H1 (cell line): ENCODE measurements around the gene PHTF2. TPM values are rescaled to one million over a fixed set of nuclear protein-coding genes. Genes with fewer than 3 reads are reported as not detected.

Experiments used
- CTCF ChIA-PET: fragments of 300-600 bp; sonication (Branson Sonifier 250); formaldehyde crosslinking; loops from one replicate; lab custom pipeline; 2021; ENCODE audit not compliant: partially characterized antibody; lab: Charles Lee
- POLR2A ChIA-PET: fragments of 300-600 bp; sonication (Branson Sonifier 250); formaldehyde crosslinking; loops from one replicate; lab custom pipeline; 2021; ENCODE audit warnings: inconsistent platforms; ENCODE audit not compliant: partially characterized antibody; lab: Charles Lee
- DNase-seq, 2 experiments: peaks; one replicate each; pipeline versions ENCODE4 v3.0.0 to v3.0.0-alpha.2; 2010 to 2022; ENCODE audit warnings: low spot score in 2 of 2, low read depth in 1 of 2, mixed read lengths in 1 of 2
- FAIRE-seq: peaks from 2 replicates; lab custom pipeline; 2011; peaks lifted over from hg19 to GRCh38; lab: Jason Lieb, UNC
- H2AFZ ChIP-seq: 2 replicates; pipeline ENCODE4 v1.8.1; 2012; ENCODE audit warnings: low read length, inconsistent platforms
- H2AK5ac ChIP-seq: 2 replicates; pipeline ENCODE4 v1.6.1; 2013; ENCODE audit warnings: low read depth, low read length
- H2BK120ac ChIP-seq: replicated peaks from 2 replicates; pipeline ENCODE3; 2013; ENCODE audit warnings: low read depth, low read length, inconsistent platforms
- H2BK12ac ChIP-seq: 2 replicates; pipeline ENCODE4 v1.6.1; 2013; ENCODE audit warnings: low read depth, low read length
- H2BK15ac ChIP-seq: 2 replicates; pipeline ENCODE4 v1.6.1; 2013; ENCODE audit warnings: low read length
- H2BK20ac ChIP-seq: 2 replicates; pipeline ENCODE4 v1.6.1; 2013; ENCODE audit warnings: low read length
- H2BK5ac ChIP-seq: 2 replicates; pipeline ENCODE4 v1.6.1; 2013; ENCODE audit warnings: low read depth, low read length
- H3K14ac ChIP-seq: 2 replicates; pipeline ENCODE4 v1.6.1; 2013; ENCODE audit warnings: inconsistent platforms; ENCODE audit not compliant: insufficient read length
- H3K18ac ChIP-seq: 2 replicates; pipeline ENCODE4 v1.6.1; 2013; ENCODE audit warnings: low read length; ENCODE audit errors: extremely low read depth
- H3K23ac ChIP-seq: 2 replicates; pipeline ENCODE4 v1.6.1; 2013; ENCODE audit warnings: inconsistent platforms; ENCODE audit not compliant: insufficient read length
- H3K23me2 ChIP-seq: 2 replicates; pipeline ENCODE4 v1.6.1; 2013; ENCODE audit warnings: low read depth, low read length
- H3K27ac ChIP-seq: 2 replicates; pipeline ENCODE4 v1.6.1; 2011; ENCODE audit warnings: low read depth, low read length, inconsistent platforms
- H3K27me3 ChIP-seq, 4 experiments: replicated peaks in 1 of 4; 1 replicate in 1 of 4; 2 replicates in 3 of 4; pipeline versions ENCODE4 v1.6.1 to v1.8.1; 2011 to 2013; ENCODE audit warnings: low read length in 3 of 4, mild to moderate bottlenecking in 3 of 4, inconsistent platforms in 2 of 4, mixed read lengths in 2 of 4, moderate library complexity in 1 of 4; ENCODE audit not compliant: control insufficient read depth in 3 of 4, insufficient read depth in 3 of 4; ENCODE audit errors: extremely low read depth in 1 of 4
- H3K36me3 ChIP-seq, 4 experiments: 2 replicates each; pipeline versions ENCODE4 v1.6.1 to v1.8.1; 2011 to 2013; ENCODE audit warnings: mild to moderate bottlenecking in 4 of 4, low read length in 3 of 4, moderate library complexity in 2 of 4, control low read depth in 1 of 4, inconsistent platforms in 1 of 4; ENCODE audit not compliant: insufficient read depth in 4 of 4, control insufficient read depth in 2 of 4
- H3K4ac ChIP-seq: replicated peaks from 2 replicates; pipeline ENCODE3; 2013; ENCODE audit warnings: low read length, low read depth, mixed read lengths, inconsistent platforms; ENCODE audit not compliant: insufficient read length
- H3K4me1 ChIP-seq, 4 experiments: replicated peaks in 1 of 4; 1 replicate in 1 of 4; 2 replicates in 3 of 4; pipeline versions ENCODE4 v1.6.1 to v1.8.1; 2011 to 2013; ENCODE audit warnings: low read length in 3 of 4, inconsistent platforms in 2 of 4, mixed read lengths in 1 of 4; ENCODE audit not compliant: insufficient read depth in 4 of 4, control insufficient read depth in 3 of 4
- H3K4me2 ChIP-seq, 2 experiments: 2 replicates each; pipeline versions ENCODE4 v1.6.1 to v1.8.1; 2011 to 2013; ENCODE audit warnings: low read depth in 2 of 2, low read length in 2 of 2, control low read depth in 1 of 2, inconsistent platforms in 1 of 2, mild to moderate bottlenecking in 1 of 2; ENCODE audit not compliant: insufficient read depth in 1 of 2
- H3K4me3 ChIP-seq, 4 experiments: fragments of 200-600, 300-600 bp in 1 of 4; sonication (generic), shearing (Covaris generic), sonication (Bioruptor Twin) in 1 of 4; 2 replicates each; pipeline versions ENCODE4 v1.5.1 to v1.8.1; 2011 to 2016; ENCODE audit warnings: low read length in 4 of 4, low read depth in 3 of 4, control low read depth in 2 of 4, inconsistent platforms in 2 of 4, mild to moderate bottlenecking in 2 of 4, mixed read lengths in 1 of 4, moderate library complexity in 1 of 4; ENCODE audit not compliant: insufficient read depth in 2 of 4; ENCODE audit errors: extremely low read depth in 1 of 4
- H3K56ac ChIP-seq: replicated peaks from 2 replicates; pipeline ENCODE3; 2013; ENCODE audit warnings: low read depth, mild to moderate bottlenecking, mixed read lengths, low read length, inconsistent platforms; ENCODE audit not compliant: insufficient read length
- H3K79me1 ChIP-seq: 2 replicates; pipeline ENCODE4 v1.6.1; 2013; ENCODE audit warnings: low read depth, low read length, control low read depth
- H3K79me2 ChIP-seq, 2 experiments: 2 replicates each; pipeline versions ENCODE4 v1.6.1 to v1.8.1; 2012 to 2013; ENCODE audit warnings: low read length in 2 of 2, mild to moderate bottlenecking in 2 of 2, inconsistent platforms in 1 of 2; ENCODE audit not compliant: insufficient read depth in 2 of 2, control insufficient read depth in 1 of 2
- H3K9ac ChIP-seq, 4 experiments: replicated peaks in 1 of 4; 1 replicate in 1 of 4; 2 replicates in 3 of 4; pipeline versions ENCODE4 v1.6.1 to v1.8.1; 2011 to 2013; ENCODE audit warnings: low read depth in 3 of 4, low read length in 3 of 4, control low read depth in 2 of 4, mild to moderate bottlenecking in 2 of 4, moderate library complexity in 2 of 4, inconsistent platforms in 1 of 4; ENCODE audit errors: extremely low read depth in 1 of 4
- H3K9me3 ChIP-seq, 2 experiments: 2 replicates each; pipeline versions ENCODE4 v1.6.1 to v1.8.1; 2012 to 2013; ENCODE audit warnings: mild to moderate bottlenecking in 2 of 2, moderate library complexity in 2 of 2, control low read depth in 1 of 2, inconsistent platforms in 1 of 2, low read depth in 1 of 2, low read length in 1 of 2, mixed read lengths in 1 of 2; ENCODE audit not compliant: insufficient read depth in 2 of 2
- H4K20me1 ChIP-seq, 2 experiments: replicated peaks in 1 of 2; 2 replicates each; pipeline versions ENCODE3 to v1.8.1; 2011 to 2013; ENCODE audit warnings: inconsistent platforms in 2 of 2, low read length in 2 of 2, mild to moderate bottlenecking in 1 of 2; ENCODE audit not compliant: insufficient read depth in 2 of 2, control insufficient read depth in 1 of 2
- H4K5ac ChIP-seq: 2 replicates; pipeline ENCODE4 v1.6.1; 2013; ENCODE audit warnings: low read length, low read depth, mixed read lengths, inconsistent platforms; ENCODE audit not compliant: insufficient read length
- H4K8ac ChIP-seq: 2 replicates; pipeline ENCODE4 v1.8.0; 2013; ENCODE audit warnings: mild to moderate bottlenecking, moderate library complexity, low read length, inconsistent platforms; ENCODE audit not compliant: insufficient read depth; ENCODE audit errors: extremely low read depth
- H4K91ac ChIP-seq: replicated peaks from 2 replicates; pipeline ENCODE3; 2013; ENCODE audit warnings: low read length, mixed read lengths, inconsistent platforms; ENCODE audit not compliant: insufficient read length
- BACH1 ChIP-seq: IDR thresholded peaks from 2 replicates; pipeline ENCODE4 v1.6.1; 2012; ENCODE audit warnings: low read length, improper control_type of control experiment
- BCL11A ChIP-seq, 2 experiments: IDR thresholded peaks; one replicate each; pipeline ENCODE4 v1.6.1; 2011; ENCODE audit warnings: low read depth in 2 of 2, low read length in 2 of 2, mild to moderate bottlenecking in 2 of 2
- RAD21 ChIP-seq, 2 experiments: IDR thresholded peaks in 1 of 2; conservative IDR thresholded peaks in 1 of 2; 2 replicates each; pipeline ENCODE4 v1.6.1; 2011; ENCODE audit warnings: low read depth in 2 of 2, low read length in 2 of 2, improper control_type of control experiment in 1 of 2, inconsistent platforms in 1 of 2, mild to moderate bottlenecking in 1 of 2, moderate library complexity in 1 of 2
- SAP30 ChIP-seq: fragments of 300-600 bp; sonication (generic); IDR thresholded peaks from 2 replicates; pipeline ENCODE4 v1.7.1; 2012; ENCODE audit warnings: low read length, moderate library complexity, mild to moderate bottlenecking, inconsistent platforms; ENCODE audit not compliant: insufficient read depth, insufficient replicate concordance
- polyA plus RNA-seq, 7 experiments: library from polyadenylated mRNA; depleted of rRNA in 3 of 7; stranded (reverse) in 5 of 7; unstranded in 2 of 7; fragments of >200 nt in 5 of 7; fragments of 200-250 nt in 2 of 7; gene quantifications; 1 replicate in 5 of 7; 2 replicates in 1 of 7; 4 replicates in 1 of 7; pipeline versions ENCODE4 v1.2.1 to v1.2.3, GENCODE V29; 2011 to 2013; ENCODE audit warnings: missing spikeins in 2 of 7, mixed read lengths in 2 of 7
- total RNA-seq: library from RNA; stranded (reverse); fragmentation: NEBNext Ultra II Directional; extraction: Animal tissue kit (Norgen Biotek cat#: 25700); gene quantifications from 2 replicates; pipeline ENCODE4 v1.2.1, GENCODE V29; 2021
- TF ChIP-seq, protein P1 (sequence below), 3 experiments: IDR thresholded peaks; 1 replicate in 2 of 3; 2 replicates in 1 of 3; pipeline versions ENCODE4 v1.5.1 to v1.6.1; 2011; ENCODE audit warnings: low read length in 3 of 3, mild to moderate bottlenecking in 3 of 3, inconsistent platforms in 2 of 3, low read depth in 1 of 3, moderate library complexity in 1 of 3; ENCODE audit not compliant: insufficient read depth in 1 of 3; ENCODE audit errors: control extremely low read depth in 1 of 3

PHTF2 gene
- total and polyA plus RNA-seq, 2 of the 8 experiments (the other 6 are each of a cell fraction or from before 2014, with no cell fraction given), result 9.0 to 25.4 TPM

DNA sequence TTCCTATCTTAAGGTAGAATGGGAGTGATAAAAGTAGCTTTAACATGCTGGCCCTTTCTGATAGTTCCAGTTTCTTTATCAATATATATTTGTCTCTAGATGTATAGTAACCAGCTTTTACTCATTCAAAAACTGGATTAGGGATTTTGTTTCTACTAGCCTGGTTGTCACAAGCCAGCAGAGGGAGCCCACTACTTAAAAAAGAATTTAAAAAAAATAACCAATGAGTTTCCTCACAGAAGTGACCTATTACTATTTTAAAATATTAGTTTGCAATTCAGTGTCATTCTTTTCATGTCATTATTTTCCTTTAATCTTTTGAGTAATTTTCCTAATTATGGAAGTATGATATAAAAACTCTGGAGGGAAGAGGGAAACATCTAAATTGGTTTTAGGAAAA is 142.1 kb downstream of the PHTF2 start:
- H3K4me3 ChIP-seq, result no peak overlapping the region
- H3K27me3 ChIP-seq, result no peaks in the 10 kb centered on the region
- H2AK5ac ChIP-seq, result no peak overlapping the region
- no peaks in the 10 kb centered on the region for H3K79me1 ChIP-seq
- no peaks in the 10 kb centered on the region for H3K23me2 ChIP-seq
- H4K5ac ChIP-seq, result no peak overlapping the region
- CTCF ChIA-PET, result interaction anchor here (0.6 to 3.3 kb wide), 14 partner anchors 9 to 497 kb away, joined by 3 to 14 read pairs (median 3); no protein-coding TSS in a partner anchor
- H2AFZ ChIP-seq, result no peak overlapping the region
- H3K14ac ChIP-seq, result no peak overlapping the region
- no peak overlapping the region for H3K56ac ChIP-seq
- no peak overlapping the region for H3K4me2 ChIP-seq
- POLR2A ChIA-PET, result no interaction called here
- H3K27ac ChIP-seq, result no peak overlapping the region
- no peak overlapping the region for H2BK5ac ChIP-seq
- no peak overlapping the region for H2BK20ac ChIP-seq
- H3K18ac ChIP-seq, result no peak overlapping the region
- H2BK15ac ChIP-seq, result no peak overlapping the region
- no peaks in the 10 kb centered on the region for H3K9me3 ChIP-seq
- FAIRE-seq (peak; percentile 32), DNase-seq (no peak)
- no peaks in the 10 kb centered on the region for H3K36me3 ChIP-seq
- no peak overlapping the region for H4K91ac ChIP-seq
- no peaks in the 10 kb centered on the region for H4K20me1 ChIP-seq
- H3K4ac ChIP-seq, result no peak overlapping the region
- H4K8ac ChIP-seq, result no peak overlapping the region
- H2BK120ac ChIP-seq, result no peak overlapping the region
- no peaks in the 10 kb centered on the region for H3K79me2 ChIP-seq
- no peaks in the 10 kb centered on the region for H3K4me1 ChIP-seq
- TF ChIP-seq BACH1 (no peak), RAD21 (IDR thresholded peaks at IDR 0.05 in 1 of 2, conservative IDR thresholded peaks at IDR 0.05 in 1 of 2; ENCODE audit: low read depth in 2 of 2, low read length in 2 of 2) (peak; percentile 73 to 75), BCL11A (IDR thresholded peaks at IDR 0.05; ENCODE audit: low read depth in 2 of 2, low read length in 2 of 2) (no peak), SAP30 (no peak)
- TF ChIP-seq, protein P1, sequence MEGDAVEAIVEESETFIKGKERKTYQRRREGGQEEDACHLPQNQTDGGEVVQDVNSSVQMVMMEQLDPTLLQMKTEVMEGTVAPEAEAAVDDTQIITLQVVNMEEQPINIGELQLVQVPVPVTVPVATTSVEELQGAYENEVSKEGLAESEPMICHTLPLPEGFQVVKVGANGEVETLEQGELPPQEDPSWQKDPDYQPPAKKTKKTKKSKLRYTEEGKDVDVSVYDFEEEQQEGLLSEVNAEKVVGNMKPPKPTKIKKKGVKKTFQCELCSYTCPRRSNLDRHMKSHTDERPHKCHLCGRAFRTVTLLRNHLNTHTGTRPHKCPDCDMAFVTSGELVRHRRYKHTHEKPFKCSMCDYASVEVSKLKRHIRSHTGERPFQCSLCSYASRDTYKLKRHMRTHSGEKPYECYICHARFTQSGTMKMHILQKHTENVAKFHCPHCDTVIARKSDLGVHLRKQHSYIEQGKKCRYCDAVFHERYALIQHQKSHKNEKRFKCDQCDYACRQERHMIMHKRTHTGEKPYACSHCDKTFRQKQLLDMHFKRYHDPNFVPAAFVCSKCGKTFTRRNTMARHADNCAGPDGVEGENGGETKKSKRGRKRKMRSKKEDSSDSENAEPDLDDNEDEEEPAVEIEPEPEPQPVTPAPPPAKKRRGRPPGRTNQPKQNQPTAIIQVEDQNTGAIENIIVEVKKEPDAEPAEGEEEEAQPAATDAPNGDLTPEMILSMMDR (IDR thresholded peaks at IDR 0.05; ENCODE audit: control extremely low read depth in 1 of 3, insufficient read depth in 1 of 3, low read depth in 1 of 3, low read length in 3 of 3), result peak in 1 of 3 experiments; percentile 43; a peak in 1 of 4 replicates
- H3K23ac ChIP-seq, result no peak overlapping the region
- no peak overlapping the region for H2BK12ac ChIP-seq
- no peak overlapping the region for H3K9ac ChIP-seq
